A204.1 (cell line): ENCODE measurements around the gene DPEP2NB.
"Not testable (repeated sequence)": the region's sequence is repeated elsewhere in the genome, so short reads cannot be mapped to it uniquely, and the experiment has no call there.

Experiments used
- FAIRE-seq: peaks from 2 replicates; lab custom pipeline; 2012; peaks lifted over from hg19 to GRCh38; lab: Jason Lieb, UNC

The DPEP2NB gene

DNA sequence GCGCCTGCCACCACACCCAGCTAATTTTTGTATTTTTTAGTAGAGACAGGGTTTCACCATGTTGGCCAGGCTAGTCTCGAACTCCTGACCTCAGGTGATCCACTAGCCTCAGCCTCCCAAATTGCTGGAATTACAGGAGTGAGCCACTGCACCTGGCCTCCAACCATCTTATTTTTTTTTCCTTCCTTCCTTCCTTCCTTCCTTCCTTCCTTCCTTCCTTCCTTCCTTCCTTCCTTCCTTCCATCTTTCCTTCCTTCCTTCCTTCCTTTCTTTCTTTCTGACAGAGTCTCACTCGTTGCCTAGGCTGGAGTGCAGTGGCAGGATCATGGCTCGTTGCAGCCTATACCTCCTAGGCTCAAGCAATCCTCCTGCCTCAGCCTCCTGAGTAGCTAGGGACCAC is 5.8 kb downstream of the DPEP2NB start:
- not testable (repeated sequence) for FAIRE-seq

DNA sequence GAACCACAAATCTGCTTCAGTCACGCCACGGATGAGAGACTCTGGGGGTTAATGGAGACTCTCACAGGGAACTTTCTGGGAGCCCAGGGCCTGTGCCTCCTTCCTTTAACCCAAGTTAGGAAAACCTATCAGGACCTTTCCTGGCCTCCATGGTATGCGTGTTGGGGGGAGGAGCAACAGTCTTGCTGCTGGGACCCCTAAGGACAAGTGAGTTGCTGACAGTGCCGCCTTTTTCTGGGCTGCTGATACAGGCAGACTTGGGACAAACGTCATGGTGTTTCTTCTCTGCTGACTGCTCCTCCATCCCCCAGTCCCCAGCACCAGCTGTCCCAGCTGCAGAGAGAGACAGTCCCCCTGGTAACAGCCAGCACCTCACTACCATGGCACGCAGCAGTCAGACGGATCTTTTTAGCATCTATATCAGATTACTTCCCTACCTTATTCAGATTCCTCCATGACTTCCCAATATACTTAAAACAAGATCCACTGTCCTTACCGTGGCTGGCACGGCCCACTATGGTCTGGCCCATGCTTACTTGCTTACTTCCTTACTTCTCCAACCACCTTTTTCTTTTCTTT is 6.5 kb downstream of the DPEP2NB start:
- FAIRE-seq: no peak

DNA sequence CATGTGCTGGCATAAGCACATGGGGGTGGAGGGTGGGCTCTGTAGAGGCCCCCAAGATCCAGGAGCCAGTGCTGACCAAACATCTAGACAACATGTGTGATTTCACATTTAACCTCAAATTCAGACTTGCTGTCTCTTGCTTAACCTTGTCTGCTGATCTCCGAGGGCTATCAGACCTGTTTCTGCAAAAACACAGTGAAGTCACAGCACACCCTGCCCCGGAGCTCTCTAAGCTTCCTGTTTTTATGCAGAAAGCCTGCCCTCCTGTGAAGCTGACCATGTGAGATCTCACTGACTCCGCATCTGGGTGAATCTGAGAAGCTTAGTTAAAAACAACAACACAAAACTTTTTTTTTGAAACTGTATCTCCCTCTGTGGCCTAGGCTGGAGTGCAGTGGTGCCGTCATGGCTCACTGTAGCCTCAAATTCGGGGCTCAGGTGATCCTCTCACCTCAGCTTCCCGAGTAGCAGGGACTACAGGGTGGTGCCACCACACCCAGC is 9.9 kb downstream of the DPEP2NB start:
- FAIRE-seq: no peak

DNA sequence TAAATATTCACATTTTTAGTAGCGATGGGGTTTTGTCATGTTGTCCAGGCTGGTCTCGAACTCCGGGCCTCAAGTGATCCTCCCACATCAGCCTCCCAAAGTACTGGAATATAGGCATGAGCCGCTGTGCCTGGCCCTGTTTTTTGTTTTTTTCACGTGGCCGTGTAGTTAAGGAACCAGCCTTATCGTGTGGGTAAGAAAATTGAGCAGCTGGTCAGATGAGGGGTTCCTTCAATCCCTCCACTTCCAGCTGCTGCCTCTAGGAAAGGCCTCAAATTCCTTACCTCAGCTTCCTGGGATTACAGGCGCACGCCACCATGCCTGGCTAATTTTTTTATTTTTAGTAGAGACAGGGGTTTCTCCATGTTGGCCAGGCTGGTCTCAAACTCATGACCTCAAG is 10.5 kb downstream of the DPEP2NB start:
- no peak for FAIRE-seq

DNA sequence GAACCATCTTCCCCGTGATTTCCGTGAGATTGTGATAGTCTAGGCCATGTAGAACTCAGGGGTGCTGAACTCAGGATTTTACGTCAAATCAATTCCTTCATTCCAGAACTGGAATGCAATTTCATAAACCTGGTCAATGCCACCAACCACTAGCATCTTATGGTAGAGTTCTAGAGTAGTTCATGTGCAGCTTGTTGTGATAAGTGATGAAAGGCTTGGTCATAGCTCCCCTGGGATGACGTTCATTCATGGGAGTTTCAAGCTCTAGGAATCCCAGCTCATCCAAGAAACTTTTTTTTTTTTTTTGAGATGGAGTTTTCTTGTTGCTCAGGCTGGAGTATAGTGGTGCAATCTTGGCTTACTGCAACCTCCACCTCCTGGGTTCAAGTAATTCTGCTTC is 12.7 kb downstream of the DPEP2NB start:
- no peak for FAIRE-seq

DNA sequence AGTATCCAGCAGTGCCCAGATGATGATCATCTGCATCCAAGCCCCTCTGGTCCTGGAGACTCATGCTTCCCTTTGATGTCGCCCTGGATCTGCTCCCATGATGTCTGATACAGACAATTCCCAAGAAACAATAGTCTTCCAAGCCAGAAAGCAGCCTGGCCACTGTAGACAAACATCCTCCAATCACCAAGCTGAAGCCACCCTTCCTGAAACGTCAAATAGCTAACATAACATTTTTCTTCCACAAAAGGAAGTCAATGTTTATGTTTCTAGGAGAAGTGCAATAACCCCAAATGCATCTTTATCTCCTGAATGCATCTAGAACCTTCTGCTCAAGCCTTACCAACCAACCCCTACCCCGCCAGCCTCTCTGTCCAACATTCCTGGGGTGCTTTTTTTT is 15.3 kb downstream of the DPEP2NB start:
- no peak for FAIRE-seq

DNA sequence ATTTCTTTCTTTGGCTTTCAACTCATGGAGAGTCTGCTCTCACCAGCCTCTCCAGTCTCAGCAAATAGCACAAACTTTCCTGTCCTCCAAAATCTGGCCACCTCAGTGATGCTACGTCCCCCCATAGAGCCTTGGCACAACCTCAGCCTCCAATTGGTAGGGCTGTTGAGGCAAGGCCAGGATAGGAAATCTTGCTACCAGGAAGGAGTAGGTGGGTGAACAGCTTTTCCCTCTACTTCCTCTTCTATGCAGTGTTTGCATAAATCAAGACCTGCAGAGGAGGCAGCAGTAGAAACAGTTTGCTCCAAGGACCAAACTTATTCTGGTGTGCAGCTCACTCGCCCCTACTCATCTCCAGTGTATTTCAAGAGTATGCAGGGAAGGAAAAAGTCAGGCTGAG is 15.7 kb downstream of the DPEP2NB start:
- no peak for FAIRE-seq

DNA sequence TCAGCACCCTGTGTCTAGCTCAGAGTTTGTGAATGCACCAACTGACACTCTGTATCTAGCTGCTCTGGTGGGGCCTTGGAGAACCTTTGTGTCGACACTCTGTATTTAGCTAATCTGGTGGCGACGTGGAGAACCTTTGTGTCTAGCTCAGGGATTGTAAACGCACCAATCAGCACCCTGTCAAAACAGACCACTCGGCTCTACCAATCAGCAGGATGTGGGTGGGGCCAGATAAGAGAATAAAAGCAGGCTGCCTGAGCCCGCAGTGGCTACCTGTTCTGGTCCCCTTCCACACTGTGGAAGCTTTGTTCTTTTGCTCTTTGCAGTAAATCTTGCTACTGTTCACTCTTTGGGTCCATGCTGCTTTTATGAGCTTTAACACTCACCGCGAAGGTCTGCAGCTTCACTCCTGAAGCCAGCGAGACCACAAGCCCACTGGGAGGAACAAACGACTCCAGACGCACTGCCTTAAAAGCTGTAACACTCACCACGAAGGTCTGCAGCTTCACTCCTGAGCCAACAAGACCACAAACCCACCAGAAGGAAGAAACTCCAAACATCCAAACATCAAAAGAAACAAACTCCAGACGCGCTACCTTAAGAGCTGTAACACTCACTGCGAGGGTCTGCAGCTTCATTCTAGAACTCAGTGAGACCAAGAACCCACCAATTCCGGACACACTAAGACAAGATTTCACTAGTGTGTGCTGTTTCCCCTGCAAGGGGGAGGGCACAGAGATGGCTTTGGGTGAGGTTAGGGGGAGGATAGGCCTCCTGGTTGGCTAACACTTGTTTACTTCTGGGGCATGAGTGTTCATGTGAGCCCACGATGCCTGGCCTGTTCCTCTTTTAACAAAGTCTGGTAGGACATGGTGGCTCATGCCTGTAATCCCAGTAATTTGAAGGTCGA is 16.7 kb downstream of the DPEP2NB start, which contains the start of gene DPEP2:
Gene DPEP2 (minus strand): TSS at position 706 of the 910 bp plus-strand sequence. CDS start 6,272 bp downstream, outside the sequence.
- FAIRE-seq: not testable (repeated sequence)

DNA sequence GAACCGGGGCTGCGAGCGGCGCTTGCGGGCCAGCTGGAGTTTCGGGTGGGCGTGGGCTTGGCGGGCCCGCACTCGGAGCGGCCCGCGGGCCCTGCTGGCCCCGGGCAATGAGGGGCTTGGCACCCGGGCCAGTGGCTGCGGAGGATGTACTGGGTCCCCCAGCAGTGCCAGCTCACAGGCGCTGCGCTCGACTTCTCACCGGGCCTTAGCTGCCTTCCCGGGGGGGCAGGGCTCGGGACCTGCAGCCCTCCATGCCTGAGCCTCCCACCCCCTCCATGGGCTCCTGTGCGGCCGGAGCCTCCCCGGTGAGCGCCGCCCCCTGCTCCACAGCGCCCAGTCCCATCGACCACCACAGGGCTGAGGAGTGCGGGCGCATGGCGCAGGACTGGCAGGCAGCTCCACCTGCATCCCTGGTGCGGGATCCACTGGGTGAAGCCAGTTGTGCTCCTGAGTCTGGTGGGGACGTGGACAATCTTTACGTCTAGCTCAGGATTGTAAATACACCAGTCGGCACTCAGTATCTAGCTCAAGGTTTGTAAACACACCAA is 17.4 kb downstream of the DPEP2NB start:
- not testable (repeated sequence) for FAIRE-seq

DNA sequence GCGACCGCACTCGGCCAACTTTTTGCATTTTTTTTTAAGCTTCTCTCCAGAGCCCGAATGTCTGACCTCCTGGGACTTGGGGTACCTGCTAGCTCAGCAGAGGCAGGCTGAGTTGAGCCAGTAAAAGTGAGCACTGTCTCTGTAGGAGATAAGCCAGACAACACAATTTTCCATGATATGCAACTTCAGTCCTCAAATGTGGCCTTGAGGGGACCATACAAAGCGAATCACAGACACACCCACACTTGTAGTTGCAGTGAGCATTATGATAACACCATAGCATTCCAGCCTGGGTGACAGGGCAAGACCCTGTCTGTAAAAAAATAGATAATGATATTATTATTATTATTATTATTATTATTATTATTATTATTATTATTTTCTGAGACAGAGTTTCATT is 19.0 kb downstream of the DPEP2NB start:
- FAIRE-seq: no peak

DNA sequence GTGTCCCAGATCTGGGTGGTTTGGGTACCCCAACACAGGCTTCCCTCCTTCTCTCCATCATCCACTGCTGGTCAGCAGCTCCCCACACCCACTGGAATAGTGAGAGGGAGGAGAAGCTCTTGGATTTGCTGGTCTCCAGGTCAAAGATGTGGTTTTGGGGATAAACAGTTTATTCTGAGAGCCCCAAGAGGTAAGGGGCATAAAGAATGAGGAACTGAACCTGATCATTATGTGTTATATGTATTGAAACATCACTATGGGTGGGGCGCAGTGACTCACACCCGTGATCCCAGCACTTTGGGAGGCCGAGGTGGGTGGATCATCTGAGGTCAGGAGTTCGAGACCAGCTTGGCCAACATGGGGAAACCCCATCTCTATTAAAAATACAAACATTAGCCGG is 20.3 kb downstream of the DPEP2NB start:
- no peak for FAIRE-seq

DNA sequence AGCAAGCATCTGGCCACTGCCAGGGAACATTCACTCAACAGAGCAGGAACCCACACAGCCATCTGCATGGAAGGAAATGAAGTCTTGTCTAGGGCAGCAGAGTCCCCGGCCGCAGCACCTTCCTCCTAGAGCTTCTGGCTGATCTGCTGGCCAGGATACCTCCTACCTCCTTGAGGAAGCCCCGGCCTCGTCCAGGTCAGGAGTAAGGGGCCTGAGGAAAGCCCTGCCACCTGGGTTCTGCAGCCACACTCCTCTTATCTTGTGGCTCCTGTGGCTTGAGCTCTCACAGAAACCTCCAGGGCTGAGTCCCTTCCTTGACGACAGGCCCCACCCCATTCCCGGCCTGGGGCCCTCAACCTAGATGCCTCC is 21.7 kb downstream of the DPEP2NB start:
- FAIRE-seq: not testable (repeated sequence)

DNA sequence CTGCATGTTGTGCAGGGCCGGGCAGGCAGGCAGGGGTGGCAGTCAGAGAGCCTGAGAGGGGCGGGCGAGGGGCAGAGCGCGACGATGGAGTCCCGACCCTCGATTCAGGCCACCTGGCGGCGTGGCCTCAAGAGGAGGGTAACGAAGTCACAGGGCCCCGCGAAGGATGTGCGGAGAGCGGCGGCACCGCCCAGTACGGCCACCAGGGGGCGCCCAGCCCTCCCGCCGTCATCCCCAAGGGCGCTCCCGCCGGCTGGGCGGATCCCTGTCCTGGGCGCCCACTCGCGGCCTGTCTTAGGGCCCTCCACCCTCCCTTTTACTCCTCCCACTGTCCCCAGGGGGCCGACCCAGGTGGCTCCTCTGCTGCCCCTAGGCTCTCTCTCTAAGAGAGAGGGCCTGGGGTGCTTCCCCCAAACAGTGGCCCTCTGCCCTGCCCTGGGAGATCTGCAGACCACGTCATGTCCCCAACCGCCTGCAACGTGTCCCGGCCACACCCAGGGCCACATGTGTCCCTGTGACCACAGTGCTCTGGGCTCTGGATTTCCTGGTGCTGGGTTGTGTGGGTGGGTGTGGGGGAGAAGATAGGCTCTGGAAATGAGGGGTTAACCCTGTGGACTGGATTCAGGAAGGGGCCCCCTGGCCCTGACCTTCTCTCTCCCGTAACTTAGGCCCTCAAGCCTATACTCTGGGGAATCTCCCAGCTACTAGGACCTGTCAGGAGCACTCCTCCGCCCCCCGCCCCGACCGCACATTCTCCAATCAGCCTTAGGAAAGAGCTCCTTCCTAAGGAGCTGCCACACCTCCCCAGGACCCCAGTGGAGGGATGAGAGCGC is 22.3 kb downstream of the DPEP2NB start:
- no peak for FAIRE-seq

DNA sequence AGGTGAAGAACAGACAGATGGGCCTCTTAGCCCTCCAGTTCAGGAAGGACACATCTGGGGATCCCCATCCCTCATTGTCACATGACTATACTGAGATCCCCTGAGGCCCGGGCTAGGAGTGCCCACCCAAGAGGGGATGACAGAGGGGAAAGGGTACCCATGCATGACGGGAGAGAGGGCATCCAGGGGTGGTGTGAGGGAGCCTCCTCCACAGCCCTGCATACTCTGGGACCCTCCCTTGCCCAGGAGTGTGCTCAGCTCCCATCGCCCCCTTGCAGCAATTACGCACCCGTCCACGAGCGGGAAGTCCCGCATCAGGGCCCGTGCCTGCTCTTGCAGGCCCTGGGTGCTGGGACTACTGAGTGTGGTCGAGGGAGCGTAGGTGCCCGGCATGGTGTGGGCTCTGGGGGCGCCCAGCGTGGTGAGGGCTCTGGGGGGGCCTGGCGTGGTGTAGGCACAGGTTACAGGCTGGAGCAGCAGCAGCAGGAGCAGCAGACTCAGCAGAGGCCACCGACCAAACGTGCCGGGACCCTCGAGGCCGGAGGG is 23.0 kb downstream of the DPEP2NB start:
- no peak for FAIRE-seq

DNA sequence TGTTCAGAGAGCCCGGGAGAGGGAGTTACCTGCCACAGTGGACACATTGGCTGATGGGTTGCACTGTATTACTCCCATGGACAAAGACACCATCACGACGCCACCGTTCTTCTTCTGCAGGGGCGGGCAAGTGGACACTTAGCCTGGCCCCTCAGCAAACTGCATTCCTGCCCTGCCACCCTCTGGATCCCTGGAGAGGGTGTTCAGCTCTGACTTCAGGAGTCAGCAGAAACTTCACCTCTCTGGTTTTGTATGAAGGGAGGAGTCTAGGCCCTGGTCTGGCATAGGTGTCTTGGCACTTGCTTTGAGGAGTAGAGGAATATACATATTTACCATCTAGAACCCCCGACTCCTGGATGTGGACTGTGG is 25.7 kb downstream of the DPEP2NB start:
- FAIRE-seq: no peak

DNA sequence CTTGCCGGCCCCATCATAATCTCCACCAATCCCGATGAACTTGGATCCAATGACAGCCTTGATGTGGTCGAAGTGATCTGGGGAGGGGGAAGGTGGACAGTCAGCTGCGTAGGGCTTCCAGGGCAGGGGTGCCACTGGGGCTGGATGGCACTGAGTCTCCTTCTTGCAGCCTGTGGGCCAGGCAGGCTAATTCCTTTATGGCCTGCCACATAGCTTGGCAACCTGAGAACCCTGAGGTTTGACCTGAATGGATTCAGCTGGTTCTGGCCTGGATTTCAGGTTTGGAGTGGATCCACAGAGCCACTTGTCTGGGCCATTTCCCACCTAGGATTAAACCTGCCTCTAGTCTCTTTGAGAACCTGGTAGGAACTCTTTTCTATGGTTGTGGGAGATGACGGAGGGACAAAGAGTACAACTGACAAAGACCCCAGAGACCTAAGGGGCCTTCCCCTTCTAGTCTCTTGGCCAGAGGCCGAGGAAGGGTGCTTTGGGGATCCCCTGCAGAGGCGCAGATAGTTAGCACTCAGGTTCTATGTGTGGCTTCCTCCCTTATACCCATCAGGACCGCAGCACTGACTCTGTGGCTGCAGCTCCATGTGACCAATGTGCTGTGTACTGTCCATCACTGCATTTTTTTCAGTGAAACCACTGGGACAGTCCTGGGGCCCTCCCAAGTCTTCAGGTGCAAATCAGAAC is 26.2 kb downstream of the DPEP2NB start:
- FAIRE-seq: no peak

DNA sequence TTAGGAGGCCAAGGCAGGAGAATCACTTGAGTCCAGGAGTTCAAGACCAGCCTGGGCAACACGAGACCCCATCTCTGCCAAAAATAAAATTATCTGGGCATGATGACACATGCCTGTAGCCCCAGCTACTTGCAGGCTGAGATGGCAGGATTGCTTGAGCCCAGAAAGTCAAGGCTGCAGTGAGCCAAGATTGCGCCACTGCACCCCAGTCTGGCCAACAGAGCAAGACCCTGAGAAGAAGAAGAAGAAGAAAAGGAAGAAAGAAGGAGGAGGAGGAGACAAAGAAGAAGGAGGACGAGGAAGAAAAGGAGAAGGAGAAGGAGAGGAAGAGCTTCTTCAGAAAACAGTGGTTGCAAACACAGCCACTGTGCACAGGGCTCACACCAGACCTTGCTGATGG is 27.0 kb downstream of the DPEP2NB start:
- FAIRE-seq: no peak

DNA sequence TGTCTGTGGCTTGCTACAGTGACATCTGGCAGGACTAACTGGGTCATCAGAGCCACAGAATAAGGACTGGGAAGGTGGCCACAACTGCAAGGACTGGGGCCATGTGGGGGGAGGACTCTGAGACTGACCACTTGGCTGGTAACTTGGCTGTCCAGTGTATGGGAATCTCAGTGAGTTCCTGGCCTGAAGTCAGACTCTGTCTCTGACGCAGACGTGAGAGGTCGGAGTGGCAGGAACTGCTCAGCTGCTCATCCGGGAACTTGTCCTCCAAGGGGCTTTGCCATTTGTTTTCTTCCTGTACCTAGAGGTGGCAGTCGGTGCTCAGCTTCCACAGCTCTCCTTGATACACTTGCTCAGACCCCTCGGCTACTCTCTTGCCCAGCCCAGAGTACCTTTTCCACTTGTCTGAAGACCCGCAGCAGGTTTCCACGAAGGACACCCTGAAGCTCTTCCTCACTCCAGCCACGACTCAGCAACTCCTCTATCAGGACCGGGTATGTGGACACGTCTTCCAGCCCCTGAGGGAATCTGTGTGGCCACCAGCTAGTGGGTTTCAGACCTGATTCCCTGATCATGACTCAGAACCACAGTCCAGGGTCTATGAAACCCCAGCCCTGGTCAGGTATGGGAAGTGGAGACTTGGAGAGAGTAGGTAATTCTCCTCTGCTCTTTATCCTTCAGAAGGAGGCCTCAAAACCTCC is 28.1 kb downstream of the DPEP2NB start:
- no peak for FAIRE-seq

DNA sequence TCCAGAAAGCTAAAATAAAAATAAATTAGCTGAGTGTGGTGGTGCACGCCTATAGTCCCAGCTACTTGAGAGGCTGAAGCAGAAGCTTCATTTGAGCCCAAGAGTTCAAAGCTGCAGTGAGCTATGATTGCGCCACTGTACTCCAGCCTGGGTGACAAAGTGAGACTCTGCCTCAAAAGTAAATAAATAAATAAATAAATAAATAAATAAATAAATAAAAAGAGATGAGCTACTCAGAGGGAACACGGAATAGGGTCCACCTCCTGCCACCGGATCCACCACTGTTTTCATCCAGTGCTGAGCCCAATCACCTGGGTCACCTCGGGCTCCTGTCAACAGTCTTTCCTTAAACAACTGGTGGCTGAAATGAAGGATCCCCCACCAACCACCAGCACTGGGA is 28.8 kb downstream of the DPEP2NB start:
- FAIRE-seq: no peak

DNA sequence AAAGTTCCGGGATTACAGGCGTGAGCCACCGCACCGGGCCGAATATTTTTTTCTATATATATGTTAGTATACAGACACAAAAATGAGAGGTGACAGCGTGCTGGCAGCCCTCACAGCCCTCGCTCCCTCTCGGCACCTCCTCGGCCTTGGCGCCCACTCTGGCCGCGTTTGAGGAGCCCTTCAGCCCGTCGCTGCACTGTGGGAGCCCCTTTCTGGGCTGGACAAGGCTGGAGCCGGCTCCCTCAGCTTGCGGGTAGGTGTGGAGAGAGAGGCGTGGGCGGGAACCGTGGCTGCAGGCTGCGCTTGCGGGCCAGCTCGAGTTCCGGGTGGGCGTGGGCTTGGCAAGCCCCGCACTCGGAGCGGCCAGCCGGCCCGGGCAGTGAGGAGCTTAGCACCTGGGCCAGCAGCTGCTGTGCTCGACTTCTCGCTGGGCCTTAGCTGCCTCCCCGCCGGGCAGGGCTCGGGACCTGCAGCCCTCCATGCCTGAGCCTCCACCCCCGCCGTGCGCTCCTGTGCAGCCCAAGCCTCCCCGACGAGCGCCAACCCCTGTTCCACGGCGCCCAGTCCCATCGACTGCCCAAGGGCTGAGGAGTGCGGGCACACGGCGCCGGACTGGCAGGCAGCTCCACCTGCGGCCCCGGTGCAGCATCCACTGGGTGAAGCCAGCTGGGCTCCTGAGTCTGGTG is 33.6 kb downstream of the DPEP2NB start:
- no peak for FAIRE-seq
